ENCODE measurements around the gene SPRR2D. TPM values are rescaled to one million over a fixed set of nuclear protein-coding genes. Genes with fewer than 3 reads are reported as not detected.
"Not testable (repeated sequence)": the region's sequence is repeated elsewhere in the genome, so short reads cannot be mapped to it uniquely, and the experiment has no call there.

The SPRR2D gene
- not detected for total RNA-seq

DNA sequence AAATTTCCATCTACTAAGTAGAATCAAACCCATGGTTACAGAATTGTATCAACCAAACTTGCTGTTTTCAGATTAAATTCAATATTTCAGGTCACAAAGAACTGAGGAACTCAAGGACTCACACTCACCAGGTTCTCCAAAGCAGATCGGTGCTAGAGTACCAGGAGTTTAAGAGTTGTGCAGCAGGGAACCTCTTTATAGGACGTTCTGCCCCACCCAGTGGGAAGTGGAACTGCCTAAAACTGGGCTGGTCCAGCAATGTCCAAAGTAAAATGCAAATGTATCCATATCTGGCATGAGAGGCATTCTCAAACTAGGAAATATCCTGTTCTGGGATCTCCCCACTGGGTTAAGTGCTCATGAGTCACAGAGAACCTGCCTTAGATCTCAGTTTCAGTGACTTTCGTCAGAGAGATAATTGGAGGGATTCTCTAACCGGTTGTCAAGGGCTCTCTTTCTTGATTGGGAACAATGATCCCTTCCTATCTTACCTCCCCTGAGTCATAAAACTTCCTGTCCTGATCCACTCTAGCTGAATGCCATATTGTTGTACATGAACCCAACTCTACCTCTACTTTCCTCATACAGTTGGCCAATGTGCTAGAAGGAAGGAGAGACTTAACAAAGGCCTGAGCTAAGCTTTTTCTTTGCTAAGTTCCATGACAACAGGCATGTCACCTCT is at the start of gene SPRR2D:
TSS of gene SPRR2D (minus strand) at position 171 of the 682 bp plus-strand sequence. CDS start 774 bp downstream, outside the sequence.
- DNase-seq = no peak

DNA sequence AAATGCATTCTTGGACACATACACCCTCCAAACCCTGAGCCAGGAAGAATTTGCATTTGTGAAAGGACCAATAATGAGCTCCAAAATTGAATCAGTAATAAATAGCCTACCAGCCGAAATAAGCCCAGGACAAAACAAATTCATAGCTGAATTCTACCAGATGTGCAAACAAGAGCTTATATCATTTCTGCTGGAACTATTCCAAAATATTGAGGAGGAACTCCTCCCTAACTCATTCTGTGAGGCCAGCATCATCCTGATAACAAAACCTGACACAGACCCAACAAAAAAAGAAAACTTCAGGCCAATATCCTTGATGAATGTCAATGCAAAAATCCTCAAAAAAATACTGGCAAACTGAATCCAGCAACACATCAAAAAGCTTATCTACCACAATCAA is 46.7 kb upstream of the SPRR2D start:
- DNase-seq = no peak

DNA sequence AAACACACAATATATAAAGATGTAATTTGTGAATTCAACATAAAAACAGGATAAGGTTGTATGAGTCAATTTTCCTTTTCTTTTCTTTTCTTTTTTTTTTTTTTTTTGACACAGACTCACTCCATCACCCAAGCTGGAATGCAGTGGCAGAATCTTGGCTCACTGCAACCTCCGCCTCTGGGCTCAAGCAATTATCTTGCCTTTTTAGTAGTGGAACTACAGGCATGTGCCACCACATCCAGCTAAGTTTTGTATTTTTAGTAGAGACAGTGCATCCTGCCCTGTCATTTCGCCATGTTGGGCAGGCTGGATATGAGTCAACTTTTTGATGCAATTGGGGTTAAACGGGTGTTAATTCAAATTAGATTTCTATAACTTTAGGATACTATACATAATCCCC is 40.8 kb upstream of the SPRR2D start:
- no peak for DNase-seq

DNA sequence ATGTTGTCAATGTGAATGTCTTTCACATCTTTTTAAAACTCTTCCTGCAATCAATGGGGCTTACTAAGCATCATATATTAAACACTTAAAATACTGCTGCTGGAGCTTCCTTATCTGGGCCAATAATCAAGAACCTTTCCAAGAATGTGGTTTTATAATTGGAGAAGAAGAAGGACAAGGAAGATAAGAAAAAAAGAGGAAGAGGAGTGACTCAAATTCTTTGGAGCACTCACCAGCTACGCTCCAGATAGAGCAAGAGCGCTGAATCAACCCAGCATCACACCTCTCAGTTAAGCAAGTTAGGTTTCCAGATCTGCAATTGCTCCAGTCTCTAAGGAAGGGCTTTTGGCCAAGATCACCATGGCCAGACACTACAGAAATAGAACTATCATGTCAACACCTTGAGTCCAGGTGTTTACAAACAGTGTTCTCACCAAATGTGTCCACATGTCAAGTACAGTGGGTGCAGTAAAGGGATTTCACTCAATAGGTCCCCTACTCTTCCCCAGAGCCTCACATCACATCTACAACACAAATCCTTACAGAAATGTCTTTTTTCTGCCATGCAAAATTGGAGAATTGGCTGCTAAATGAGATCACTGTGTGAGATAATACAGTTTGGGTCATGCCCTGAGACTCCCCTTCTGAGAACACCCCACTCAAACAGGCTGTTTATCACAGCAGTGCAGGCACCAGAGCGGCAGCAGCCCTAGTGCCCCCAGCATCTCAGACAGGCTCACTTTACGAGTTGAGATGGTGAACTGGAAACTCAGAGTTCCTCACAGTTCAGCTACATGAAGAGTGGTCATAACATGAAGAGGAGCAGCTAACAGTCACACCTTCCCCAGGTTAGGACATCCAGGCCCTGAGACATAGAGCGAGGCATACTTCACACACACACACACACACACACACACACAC is 32.1 kb upstream of the SPRR2D start:
- DNase-seq = no peak

DNA sequence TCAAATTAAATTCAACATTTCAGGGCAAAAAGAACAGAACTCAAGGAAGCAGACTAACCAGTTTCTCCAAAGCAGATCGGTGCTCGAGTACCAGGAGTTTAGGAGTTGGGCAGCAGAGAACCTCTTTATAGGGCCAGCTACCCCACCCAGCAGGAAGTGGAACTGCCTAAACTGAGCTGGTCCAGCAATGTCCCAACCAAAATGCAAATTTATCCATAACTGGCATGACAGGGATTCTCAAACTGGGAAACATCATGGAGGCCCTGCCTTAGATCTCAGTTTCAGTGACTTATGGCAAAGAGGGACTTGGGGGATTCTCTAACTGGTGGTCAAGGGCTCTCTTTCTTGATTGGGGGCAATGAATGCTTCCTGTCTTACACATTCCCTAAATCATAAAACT is 30.6 kb upstream of the SPRR2D start, which contains the start of gene SPRR2B:
TSS of gene SPRR2B (minus strand) at position 101 of the 400 bp plus-strand sequence. CDS start 772 bp downstream, outside the sequence.
- DNase-seq = no peak

DNA sequence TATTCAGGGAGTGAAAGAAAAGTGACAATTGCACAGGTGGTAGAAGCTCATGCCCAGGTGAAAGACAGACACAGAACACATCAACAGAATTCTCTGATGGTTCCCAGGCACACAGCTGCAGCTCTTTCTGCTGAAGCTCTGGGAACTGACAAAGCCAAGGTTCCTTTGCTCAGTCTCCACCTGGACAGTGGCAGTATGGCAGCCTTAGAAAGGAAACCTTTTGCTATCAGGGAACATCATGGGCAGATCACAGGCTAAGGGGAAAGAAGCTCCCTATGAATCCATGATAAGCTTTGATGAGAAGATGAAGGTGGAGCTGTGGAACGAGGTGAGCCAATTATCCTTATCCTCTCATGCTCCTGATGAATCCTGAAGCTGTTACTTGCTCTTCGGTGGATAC is 29.3 kb upstream of the SPRR2D start:
- no peak for DNase-seq

DNA sequence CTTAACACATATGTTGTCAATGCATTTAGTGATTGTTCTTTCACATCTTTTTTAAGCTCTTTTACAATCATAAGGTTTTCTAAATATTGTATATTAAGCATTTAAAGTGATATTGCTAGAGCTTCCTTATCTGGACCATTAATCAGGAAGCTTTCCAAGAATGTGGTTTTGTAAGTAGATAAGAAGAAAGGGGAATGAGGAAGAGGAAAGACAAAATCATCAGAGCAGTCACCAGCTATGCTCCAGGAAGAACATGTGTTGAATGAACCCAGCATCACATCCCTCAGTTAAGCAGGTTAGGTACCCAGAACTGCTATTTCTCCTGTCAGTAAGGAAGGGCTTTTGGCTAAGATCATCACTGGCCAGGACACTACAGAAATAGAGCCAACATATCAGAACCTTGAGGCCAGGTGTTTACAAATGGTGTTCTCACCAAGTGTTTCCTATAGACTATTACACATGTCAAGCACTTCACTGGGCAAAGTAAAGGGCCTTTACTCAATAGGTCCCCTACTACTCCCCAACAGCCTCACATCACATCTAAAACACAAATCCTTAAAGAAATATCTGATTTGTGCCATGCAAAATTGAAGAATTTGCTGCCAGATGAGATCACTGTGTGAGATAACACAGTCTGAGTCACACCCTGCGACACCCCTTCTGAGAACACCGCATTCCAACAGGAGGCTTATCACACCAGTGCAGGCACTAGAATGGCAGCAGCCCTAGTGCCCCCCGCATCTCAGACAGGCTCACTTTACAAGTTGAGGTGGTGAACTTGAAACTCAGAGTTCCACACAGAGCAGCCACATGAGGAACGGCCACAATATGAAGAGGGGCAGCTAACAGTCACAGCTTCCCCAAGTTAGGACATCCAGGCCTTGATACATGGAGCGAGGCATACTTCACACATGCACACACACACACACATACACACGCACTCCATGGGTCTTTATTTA is 18.2 kb upstream of the SPRR2D start:
- no peak for DNase-seq

DNA sequence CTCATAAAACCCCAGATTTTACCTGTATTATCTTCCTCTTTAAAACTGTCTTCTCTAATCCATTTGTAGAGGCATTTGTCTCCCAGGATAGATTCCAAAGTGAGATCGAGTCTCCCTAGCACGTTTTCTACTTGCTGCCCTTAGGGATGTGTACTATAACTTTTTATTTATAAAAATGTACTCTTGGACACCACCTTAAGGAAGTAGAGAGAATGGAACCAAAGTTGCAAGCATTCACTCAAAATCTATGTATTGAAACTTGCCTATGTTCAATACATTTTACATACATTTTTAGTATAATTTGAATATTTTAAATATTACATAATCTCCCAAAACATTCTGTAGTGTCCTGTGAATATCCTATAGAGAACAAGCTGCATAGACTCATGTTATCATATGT is 17.2 kb upstream of the SPRR2D start:
- DNase-seq = no peak

DNA sequence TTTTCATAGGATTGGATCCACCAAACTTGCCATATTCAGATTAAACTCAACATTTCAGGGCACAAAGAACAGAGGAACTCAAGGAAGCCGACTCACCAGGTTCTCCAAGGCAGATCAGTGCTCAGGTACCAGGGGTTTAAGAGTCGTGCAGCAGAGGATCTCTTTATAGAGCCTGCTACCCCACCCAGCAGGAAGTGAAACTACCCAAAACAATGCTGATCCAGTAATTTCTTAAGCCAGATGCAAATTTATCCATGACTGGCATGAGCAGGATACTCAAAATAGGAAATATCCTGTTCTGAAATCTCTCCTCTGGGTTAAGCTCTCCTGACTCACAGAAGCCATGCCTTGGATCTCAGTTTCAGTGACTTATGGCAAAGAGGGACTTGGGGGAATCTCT is 16.5 kb upstream of the SPRR2D start, which contains the start of gene SPRR2A:
TSS of gene SPRR2A (minus strand) at position 138 of the 400 bp plus-strand sequence. CDS start 777 bp downstream, outside the sequence.
- no peak for DNase-seq

DNA sequence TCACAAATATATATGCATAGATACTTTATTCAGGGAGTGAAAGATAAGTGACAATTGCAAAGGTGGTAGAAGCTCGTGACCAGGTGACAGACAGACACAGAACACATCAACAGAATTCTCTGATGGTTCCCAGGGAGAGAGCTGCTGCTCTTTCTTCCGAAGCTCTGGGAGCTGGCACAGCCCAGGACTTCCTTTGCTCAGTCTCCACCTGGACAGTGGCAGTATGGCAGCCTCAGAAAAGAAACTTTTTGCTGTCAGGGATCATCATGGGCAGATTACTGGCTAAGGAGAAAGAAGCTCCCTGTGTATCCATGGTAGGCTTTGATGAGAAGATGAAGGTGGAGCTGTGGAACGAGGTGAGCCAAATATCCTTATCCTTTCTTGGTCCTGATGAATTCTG is 15.2 kb upstream of the SPRR2D start:
- DNase-seq = not testable (repeated sequence)

DNA sequence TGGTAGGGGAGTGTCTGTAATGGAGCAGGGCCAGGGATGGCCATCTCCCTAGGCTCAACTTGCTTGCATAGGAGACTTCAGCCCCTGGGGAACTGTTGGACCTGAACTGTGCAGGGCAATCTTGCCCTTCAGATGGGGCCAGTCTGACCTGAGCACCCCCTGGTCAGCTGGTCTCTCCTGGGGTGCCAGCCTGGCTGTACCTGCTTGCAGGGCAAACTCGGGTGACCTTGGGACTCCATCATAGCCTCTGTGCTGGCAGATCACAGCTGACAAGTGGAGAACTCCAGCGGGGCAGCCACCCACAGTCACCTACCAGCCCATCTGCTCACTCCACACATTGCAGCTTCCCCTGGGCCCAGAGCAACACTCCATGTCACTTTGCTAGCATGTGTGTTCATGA is 8.3 kb upstream of the SPRR2D start:
- DNase-seq = no peak

DNA sequence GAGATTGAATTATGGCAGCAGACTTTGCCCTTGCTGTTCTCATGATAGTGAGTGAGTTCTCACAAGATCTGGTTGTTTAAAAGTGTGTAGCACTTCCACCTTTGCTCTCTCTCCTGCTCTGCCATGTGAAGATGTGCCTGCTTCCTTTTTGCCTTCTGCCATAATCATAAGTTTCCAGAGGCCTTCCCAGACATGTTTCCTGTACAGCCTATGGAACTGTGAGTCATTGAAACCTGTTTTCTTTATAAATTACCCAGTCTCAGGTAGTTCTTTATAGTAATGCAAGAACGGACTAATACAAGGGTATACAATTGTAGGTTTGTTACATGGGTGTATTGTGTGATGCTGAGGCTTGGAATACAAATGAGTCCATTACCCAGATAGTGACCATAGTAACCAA is 5.7 kb downstream of the SPRR2D start:
- no peak for DNase-seq

DNA sequence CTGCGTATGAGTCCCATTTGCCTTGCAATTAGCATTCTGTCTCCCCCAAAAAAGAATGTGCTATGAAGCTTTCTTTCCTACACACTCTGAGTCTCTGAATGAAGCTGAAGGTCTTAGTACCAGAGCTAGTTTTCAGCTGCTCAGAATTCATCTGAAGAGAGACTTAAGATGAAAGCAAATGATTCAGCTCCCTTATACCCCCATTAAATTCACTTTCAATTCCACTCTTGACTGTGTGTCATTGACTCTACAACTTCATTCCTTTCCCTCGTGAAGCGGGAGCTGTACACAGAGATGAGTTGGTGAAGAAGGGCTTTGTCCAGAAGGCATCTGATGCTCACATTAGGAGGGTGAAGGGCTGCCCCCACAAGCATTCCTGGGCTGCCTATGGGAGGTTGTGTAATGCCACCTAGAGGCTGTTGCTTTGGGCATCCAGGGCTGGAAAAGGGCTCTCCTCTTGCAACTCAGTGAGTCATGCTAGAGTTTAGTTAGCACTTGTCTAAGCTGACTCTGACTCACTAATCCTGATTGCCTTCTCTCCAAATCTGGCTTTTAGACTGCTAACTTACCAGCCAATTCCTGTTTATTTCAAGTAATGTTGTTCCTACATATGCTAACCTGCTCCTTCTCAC is 8.1 kb downstream of the SPRR2D start:
- DNase-seq = peak; percentile 14

DNA sequence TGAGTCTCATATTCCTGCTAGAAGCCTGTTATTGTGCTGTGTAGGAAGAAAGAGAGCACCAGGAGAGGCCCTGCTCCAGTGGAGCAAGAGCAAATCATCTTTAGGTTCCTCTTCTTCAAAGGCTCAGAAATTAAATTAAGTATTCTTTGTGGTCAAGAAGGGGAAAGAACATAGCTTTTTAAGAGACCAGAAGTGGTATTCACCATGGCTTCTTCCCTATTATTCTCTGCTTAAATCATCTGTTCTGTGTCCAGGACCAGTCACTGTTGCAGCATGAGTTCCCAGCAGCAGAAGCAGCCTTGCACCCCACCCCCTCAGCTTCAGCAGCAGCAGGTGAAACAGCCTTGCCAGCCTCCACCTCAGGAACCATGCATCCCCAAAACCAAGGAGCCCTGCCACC is 8.8 kb downstream of the SPRR2D start:
- DNase-seq = no peak

DNA sequence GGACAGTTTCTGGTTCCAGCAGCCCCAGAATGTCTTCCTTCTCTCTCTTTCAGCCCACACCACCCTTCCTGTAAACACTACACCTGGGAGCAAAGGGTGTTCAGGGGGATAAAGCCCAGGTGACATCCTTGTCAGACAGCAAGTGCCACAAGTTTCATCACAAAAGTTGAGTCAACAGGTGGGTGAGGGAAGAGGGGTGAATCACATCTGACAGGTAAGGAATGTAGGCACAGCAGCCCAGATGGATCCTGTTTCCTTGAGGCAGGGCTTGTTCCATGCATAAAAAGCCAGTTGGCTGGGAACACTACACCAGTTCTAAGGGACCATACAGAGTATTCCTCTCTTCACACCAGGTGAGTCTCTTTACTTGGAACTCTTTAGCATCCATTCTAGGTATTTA is 10.0 kb downstream of the SPRR2D start, which contains the start of gene SPRR1B:
TSS of gene SPRR1B (plus strand) at position 309 of the 400 bp plus-strand sequence. CDS start 1,143 bp downstream, outside the sequence.
- DNase-seq = peak; percentile 1

DNA sequence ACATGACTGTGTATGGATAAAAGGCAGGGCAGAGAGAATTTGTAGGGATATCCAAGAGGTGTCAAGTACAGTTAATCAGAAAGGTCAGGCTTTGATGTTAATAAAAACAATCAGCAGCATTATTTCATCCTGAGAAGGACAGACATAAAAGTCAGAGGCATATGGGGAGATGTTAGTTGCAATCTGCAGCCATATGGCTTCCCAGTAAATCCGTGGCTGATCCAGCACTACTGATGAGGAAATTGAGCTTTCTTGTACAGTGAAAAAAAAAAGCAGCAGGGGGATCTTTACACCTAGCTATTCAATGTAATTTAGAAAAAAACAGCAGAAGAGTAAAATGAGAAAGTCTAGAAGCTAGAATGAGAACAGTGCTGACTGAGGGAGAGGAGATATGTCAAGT is 12.2 kb downstream of the SPRR2D start:
- DNase-seq = no peak

DNA sequence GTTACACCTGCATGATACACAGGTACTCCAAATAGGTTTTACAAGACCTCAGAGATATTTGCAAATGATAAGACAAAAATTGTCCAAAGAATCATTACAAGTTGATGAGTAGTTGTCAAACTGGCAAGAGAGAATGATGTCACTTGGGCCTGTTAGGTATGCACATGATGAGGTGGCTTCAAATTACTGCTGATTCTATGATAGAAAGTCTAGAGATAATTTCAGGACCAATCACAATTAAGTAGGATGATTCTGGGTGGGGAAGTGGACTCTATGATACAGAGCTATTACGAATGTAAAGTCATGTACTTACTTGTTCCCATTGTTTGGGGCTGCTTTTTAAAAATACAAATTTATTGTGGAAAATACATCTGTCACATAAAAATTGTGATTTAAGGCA is 15.1 kb downstream of the SPRR2D start:
- DNase-seq = no peak

DNA sequence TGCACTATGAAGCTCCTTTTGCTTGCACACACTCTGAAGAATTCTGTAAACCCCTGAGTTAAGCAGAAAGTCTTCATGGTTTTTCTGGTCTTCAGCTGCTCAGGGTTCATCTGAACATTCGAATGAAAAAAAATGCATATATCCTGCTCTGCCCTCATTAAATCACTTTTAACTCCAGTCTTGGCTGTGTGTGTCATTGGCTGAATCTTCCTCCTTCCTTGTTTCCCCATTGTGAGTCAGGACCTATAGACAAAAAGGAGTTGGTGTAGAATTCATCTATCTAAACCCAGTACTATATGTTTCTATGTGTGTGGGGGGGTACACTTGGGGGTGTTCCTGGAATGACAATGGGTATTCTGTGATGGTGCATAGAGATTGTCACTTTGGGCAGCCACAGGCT is 16.5 kb downstream of the SPRR2D start:
- no peak for DNase-seq

DNA sequence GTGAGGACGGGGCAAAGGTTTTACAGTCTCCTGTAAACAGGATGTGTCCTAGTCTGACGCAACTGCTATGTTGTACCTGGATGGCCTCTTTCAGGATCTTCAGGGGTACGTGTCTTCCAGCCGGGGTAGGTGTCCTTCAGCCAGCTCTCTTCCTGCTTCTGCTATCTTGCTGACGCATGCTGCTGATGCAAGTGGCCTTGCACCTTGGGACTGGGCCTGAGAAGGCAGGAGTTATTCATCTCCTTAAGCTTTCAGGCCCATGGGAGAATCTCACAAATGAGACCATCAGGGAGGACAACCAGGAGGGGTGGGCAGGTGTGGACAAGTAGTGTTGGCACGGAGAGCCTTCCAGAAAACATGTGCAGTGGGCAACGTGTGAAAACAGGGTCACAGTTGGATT is 17.8 kb downstream of the SPRR2D start:
- DNase-seq = no peak

DNA sequence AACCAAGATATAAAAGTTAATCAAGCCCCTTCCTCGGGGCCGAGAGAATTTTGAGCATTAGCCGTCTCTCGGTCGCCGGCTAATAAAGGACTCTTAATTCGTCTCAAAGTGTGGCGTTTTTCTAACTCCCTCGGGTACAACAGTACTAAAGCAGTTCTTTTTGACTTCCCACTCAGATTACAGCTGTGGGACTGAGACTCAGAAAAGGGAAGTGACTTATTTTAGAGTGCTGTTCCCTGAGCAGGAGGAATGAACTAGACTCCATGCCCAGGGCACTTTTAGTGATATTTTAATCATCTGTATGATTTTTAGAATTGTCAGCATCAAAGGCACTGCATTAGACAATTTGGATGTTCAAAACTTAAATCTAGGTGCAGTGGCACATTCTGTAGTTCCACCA is 18.6 kb downstream of the SPRR2D start:
- DNase-seq = not testable (repeated sequence)

DNA sequence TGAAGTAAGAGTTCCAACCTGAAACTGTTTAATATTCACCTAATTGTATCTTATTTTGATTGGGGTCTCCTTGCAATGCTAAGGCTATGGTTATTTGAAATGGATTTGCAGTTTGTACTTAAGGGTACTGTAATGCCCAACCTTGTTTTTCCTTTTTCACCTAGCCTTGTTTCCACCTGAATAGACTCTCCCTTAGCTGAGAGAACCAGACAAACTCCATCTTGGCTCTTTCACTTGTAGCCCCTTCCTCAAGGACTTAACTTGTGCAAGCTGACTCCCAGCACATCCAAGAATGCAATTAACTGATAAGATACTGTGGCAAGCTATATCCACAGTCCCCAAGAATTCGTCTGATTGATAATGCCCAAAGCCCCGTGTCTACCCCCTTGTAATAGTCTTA is 19.1 kb downstream of the SPRR2D start:
- DNase-seq = not testable (repeated sequence)
